Stimulated activated CD4-positive, alpha-beta T cell treated with anti-CD3 and anti-CD28 coated beads, TNF-alpha, amount 100 ng/mL, for 1 hour (primary cell): ENCODE results near the gene MAK.
"Not testable (repeated sequence)": the region's sequence is repeated elsewhere in the genome, so short reads cannot be mapped to it uniquely, and the experiment has no call there.

Experiments used
- DNase-seq, 3 donors: peaks; one replicate each; pipeline ENCODE4 v3.0.0-alpha.2; 2020; ENCODE audit warnings: low read depth in 3 of 3, low spot score in 1 of 3

MAK gene

DNA sequence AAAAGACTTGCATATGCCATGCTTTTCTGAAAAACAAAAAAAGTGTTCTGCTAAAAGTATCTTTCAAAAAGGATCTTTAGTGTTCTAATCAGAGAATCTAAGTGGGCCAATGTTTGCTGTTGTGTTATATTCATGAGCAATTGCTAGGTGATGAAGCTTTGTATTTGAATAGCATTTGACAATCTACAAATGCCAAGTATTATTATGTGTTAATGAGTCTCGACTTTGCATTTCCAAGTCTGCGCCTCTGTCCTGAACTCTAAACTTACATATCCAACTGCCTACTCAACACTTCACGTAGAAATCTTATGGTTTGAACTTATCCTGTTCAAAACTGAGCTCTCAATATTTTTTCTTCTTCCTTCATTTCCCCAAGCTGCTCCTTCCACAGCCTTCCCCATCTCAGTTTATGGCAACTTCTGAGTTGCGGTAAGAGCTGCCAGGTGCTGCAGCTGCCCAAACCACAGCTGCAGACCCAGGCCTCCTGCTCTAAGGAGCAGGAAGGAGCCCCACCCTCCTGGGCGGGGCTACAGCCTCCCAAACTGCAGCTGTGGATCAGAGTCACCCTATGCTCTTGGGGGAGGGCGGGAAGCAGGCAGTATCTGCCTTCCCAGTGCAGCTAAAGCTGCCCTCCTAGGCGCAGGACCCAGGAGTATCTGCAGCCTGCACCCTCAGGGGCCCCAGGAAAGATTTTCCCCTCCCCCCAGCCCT is 16.7 kb upstream of the MAK start:
- no peak for DNase-seq

DNA sequence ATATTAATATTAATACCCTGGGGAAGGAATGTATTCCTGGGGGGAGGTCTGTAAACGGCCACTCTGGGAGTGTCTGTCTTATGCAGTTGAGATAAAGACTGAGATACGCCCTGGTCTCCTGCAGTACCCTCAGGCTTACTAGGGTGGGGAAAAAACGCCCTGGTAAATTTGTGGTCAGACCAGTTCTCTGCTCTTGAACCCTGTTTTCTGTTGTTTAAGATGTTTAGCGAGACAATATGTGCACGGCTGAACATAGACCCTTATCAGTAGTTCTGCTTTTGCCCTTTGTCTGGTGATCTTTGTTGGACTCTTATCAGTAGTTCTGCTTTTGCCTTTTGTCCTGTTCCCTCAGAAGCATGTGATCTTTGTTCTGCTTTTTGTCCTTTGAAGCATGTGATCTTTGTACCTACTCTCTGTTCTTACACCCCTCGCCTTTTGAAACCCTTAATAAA is 15.5 kb upstream of the MAK start:
- not testable (repeated sequence) for DNase-seq

DNA sequence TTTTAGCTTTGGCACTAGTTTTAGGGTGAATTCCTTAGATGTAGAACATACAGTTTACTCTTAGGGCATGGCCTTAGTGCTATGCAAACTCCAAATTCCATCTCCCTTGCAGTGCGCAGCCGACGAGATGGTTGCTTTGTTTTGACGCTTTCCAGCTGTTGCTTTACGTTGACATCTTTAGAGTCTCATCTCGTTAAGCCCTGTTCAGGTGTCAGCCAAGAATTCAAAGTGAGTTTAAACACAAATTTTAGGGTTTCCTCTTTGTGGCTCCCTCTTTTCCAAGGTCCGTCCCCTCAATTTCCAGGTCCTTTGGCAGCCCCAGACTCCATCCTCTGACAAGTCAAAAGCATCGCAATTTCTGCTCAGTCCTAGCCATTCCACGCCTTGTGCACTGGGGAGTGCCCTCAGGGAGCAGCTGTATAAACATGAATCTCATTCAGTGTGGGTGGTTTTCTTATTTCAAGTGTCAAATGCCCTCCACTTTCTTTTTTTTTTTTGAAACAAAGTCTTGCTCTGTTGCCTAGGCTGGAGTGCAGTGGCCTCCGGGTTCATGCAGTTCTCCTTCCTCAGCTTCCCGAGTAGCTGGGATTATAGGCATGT is 14.1 kb upstream of the MAK start:
- no peak for DNase-seq

DNA sequence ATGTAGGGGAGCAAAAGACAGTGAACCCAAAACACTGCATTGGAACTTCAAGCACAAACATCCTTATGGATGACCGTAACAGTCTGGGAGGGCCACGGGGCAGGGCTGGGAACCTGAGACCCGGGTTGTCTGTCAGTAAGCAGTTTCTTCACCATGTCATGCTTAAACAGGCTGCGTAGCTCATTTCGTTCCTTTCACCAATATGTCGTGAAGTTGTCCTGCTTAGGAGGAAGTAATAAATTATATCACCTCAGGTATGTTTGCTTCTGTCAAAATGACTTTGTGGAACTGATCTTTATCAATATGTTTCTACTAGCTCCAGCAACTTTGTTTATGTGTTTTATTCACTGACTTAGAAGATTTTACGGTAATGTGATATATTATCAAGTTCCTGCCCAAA is 12.4 kb upstream of the MAK start:
- DNase-seq: no peak

DNA sequence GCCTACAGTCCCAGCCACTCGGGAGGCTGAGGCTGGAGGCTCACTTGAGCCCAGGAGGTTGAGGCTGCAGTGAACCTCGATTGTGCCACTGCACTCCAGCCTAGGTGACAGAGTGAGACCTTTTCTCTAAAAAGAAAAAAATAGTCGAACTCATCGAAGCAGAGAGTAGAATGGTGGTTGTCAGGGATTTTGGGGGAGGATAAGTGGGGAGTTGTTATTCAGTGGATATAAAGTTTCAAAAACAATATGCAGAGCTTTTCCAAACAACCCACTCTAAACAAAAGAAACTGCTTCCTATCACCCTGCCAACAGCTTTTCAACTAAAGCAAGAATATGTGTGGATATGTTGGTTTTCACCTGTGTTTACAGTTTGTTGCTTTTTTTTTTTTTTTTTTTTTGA is 11.6 kb upstream of the MAK start:
- DNase-seq: no peak

DNA sequence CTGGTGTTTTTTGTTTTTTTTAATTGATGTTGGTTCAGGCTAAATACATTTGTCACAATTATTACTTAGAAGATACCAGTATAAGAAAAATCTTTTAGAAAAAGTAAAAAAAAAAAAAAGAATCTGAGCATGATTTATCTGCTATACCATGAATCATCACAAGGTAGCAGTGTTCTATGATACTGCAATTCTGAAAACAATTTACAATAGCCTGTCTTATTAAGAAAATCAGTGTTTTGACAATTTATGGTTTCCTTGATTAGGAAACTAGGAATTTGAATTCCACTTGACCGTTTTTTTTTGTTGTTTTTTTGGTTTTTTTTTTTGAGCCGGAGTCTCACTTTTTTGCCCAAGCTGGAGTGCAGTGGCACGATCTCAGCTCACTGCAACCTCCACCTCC is 9.3 kb upstream of the MAK start:
- DNase-seq: no peak

DNA sequence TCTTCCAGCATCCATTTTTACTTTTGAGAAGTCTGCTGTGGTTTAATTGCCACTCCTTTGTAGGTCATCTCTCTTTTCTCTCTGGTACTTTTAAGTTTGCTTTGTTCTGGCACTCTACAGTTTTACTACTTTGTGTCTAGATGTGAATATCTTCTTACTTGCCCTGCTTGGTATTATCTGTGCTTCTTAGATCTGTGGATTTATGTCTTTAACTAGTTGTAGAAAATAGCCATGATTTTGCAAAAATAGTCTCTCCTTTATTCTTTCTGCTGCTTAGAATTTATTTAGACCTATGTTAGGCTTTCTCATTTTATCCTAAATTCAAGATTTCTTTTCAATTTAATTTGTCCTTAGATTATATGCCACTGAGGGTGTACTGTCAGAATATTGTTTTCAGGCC is 5.2 kb upstream of the MAK start:
- DNase-seq: no peak

DNA sequence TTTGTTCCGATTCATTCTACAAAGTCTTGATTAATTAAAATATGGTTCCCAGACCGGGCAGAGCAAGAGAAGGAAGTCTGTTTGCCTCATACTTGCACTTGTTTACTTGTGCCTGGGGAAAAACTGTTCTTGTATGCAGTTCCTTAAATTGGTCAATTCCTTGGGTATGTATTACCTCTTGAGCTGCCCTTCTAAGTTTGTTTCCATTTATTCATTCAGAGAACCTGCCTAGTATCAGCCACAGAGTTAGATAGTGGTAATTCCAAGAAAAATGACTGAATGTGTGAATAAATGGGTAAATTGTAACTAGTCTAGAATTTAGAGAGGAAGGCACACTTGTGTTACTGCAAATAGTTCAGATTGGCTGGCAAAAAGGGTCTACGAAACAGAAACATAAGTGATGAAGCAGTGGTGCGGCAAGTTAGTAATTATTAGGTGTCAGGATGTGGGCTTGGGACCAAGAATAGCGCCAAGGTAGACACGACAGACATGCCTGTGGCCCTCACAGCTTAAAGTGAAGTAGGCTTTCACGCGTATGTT is 525 bp upstream of the MAK start:
- no peak for DNase-seq

DNA sequence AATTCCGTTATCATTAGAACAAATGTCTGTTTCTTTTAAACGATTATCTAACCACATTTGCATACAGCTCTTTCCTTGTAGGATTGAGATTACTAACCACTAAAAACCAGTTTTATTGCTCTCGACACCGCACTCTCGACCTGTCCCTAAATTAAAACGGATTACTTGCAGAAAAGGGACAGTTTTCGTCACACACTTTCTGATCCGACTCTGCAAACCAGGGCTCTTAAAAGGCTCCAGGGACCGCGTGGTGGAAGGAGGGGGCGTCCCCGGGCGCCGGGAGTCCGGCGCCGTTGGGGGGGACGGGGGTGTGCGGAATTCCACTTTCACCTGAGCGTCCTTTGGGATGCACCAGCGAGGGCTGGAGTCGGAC is 731 bp downstream of the MAK start:
- no peak for DNase-seq

DNA sequence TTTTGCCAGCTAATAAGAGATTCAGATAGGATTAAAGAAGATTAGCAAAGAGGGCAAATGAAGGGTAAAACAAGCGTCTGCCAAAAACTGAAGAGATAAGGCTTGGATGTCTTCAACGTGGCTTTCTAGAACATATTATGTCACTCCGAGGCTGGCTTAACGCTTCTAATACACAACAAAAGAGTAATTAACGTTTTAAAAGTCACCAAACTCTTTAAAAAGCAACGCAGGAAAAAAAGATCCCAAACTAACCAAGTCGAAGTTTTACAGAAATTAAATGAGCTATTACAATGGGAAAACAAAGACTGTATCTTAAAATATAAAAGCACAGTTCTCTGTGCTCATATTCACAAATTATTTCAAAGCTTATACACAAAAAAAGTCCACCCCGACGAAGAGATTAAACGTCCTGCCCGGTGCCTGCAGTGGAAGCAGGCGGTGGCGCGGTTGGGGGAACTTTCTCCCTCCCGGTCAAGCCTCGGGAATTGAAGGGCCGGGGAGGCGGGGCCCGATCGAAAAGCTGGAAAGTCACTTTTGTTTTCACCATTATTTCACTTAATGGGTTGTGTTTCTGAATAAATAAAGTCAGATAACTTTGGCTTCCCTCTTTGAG is 1.2 kb downstream of the MAK start:
- no peak for DNase-seq

DNA sequence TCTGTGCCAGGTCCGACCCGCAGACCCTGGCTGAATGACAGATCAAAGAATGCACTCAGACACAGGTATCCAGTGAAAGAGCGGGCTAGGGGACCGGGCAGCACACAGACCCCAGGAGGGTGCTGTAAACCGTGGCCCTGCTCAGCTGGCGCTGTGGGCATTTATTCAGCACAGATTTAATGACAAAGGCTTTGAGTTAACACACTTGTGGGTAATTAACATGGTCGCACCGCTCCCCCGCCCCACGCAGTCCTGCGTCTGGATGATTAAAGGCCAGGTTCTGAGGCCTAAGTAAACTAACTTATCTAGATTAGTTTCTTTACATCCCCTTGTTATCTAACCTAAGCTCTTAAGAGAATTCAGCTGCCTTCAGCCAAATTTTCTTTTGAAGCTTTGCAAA is 3.5 kb downstream of the MAK start:
- DNase-seq: no peak

DNA sequence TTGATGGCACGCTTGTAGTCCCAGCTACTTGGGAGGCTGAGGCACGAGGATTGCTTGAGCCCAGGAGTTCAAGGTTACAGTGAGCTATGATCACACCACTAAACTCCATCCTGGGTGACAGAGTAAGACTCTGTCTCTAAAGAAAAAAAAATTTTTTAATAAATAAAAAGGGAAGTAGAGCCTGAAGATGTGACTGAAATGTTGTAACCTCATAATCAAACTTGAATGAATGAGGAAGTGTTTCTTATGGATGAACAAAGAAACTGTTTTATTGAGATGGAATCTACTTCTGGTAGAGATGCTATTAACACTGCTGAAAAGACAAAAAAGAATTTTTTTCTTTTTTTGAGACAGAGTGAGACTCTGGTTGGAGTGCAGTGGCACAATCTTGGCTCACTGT is 6.7 kb downstream of the MAK start:
- no peak for DNase-seq

DNA sequence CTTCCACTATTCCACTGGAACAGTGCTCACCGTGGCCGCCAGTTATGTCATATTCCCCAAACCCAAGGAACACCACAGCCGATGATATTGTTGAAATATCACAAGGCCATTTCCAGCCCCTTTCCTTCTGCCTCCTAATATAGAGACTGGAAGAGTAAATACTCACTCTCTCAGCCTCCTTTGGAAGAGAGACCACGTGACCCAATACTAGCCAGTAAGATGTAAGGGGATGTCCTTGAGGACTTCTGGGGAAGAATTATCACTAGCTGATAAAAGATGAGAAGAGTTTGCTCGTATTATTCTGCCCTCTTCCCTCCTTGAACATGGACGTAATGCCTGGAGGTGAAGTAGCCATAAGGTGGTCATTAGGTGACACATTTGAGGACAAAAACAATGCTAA is 13.5 kb downstream of the MAK start:
- DNase-seq: no peak

DNA sequence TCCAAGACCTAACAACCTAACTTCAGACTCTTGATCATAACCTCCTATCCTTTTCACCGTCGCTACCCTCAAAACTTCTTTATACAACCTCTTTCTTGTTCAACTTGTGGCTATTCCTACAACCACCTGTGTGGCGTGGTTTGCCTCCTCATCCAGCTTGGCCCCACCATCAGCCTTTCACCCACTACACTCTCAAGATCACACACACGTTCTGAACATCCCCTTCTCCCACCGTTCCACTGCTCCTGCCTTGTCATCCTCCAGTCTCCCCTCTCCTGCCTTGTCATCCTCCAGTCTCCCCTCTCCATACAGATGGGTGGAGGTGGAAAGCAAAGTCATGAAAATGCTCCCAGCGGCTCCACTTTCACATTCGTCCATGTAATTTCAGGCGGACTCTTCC is 14.0 kb downstream of the MAK start:
- no peak for DNase-seq

DNA sequence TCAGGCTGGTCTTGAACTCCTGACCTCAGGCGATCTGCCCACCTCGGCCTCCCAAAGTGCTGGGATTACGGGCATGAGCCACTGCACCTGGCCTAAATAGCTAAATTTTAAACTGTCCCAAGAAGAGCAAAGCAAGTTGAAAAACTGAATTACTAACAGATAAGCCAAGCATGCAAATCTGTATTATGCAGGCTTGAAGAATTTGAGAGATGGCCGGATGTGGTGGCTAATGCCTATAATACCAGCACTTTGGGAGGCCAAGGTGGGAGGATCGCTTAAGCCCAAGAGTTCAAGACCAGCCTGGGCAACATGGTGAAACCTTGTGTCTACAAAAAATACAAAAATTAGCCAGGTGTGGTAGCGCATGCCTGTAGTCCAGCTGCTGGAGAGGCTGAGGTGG is 24.2 kb downstream of the MAK start:
- not testable (repeated sequence) for DNase-seq

DNA sequence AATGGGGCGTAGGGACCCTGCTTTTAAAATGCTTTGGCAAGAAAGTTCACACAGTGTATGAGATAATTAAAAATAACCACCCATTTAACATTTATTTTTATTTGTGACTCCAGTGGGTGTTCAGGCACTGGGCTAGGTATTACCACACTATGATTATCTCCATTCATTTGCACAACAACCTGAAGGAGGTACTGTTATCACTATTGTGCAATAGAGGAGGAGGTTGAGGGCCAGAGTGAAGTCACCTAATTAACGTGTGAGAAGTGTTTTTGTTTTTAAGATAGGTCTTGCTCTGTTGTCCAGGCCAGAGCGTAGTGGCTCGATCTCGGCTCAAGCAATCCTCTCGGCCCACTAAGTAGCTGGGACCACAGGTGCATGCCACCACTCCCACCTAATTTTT is 29.2 kb downstream of the MAK start:
- DNase-seq: no peak

DNA sequence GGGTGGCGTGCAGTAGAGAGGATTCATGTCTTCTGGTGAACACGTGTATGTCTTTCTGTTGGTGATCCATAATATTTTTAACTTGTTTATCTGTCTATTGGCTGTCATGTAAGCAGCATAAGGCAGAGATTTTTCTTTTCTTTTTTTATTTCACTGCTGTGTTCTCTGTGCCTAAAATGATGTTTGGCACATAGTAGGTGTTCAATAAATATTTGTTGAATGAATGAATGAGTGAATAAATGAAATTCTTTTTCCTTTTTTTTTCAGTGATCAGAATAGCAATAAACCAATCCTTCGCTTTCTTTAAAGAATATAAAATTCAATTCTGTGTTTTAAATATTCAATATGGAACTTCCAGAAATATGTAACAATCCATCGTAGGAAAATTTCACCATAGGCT is 30.0 kb downstream of the MAK start:
- no peak for DNase-seq

DNA sequence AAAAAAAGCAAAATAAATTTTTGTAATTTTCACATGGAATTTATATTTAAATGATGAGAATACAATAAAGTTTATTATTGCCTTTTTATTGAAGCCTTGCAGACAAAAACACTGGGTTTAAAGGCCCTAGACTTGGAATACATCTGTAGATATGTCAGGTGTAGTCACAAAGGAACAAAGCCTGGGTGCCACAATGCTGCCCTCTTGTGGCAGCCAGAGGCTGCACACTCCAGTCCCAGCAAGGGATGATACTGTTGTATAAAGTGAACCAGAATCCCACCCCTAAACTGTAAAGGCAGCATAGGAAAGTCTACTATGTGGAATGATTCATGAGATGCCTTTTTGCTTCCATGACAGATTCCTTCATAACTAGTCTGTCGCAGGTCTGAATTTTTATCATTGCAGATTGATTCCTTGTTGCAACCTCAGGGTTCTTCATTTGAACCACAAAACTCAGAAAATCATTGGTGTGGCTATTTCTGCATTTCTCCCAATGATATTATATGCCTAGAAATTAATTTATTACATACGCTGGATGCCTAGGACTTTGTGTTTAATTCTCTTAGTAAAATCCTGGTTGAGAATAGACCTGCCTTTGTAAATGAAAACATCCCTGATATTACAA is 37.0 kb downstream of the MAK start:
- DNase-seq: peak; percentile 20 to 46 (median 44)

DNA sequence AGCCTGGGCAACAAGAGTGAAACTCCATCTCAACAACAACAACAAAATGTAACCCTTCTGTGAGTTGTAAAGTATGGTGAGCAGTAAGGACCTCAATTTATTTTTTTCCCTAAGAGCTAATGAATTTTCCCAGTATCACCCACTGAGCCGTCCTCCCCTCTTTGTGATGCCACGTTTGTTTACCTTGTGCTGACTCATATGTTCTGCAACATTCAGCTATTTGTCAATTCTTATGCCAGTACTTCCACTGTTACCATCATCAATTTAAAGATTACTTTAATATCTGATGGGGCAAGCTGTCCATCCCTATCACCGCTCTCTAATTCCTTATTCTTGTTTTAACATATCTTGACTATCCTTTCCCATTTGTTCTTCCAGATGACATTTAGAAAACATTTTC is 37.5 kb downstream of the MAK start:
- no peak for DNase-seq

DNA sequence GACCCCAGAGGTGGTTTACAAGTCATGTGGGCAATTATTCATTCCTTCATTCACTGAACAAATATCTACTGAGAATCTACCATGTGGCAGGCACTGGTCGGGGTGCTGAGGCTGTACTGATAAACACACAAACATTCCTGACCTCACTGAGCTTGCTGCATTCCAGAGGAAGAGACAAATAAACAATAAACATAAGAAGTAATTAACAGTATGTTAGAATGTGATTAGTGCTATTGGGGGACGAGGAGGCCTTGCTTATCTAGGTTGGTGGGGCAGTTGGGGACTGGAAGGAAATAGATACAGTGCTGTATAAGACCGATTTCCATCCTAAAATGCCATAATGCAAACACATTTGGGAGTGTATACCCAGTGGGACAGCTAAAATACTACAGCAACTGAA is 44.1 kb downstream of the MAK start:
- DNase-seq: no peak

DNA sequence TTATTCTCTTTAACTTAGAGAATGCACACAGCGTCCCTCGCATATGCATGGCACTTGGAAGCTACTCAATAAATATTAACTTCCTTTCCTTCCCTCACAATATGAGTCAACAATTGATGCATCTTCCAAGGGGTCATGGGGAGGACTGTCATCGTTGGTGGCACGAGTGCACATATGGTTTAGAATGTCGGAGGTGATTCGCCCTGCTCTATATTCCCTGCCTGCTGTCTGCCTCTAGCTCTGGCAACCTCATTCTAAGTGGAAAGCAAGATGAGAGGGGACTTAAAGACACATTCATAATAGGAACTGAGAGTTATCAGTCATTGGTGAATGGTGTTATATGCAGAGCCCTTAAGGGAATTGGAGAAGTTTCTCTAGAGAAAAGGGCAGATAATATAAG is 44.6 kb downstream of the MAK start:
- DNase-seq: no peak

DNA sequence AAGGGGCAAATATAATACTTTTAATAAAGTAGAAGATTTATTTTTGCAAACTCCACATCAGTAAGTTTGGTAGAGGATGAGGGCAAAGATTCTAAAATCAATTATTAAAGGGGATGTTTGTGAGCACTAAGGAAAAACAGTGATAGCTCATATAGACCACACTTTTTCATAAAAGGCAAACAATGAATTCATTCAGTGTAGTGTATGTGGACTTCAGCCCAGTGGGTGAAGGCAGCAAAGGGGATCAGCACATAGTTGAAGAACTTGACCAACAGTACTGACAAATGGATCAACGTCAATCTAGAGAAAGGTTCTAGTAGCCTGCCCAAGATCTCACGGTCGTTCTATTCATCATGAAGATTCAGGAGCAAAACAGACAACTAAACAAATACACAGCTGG is 45.3 kb downstream of the MAK start:
- DNase-seq: no peak
